HG03060 (cell line): ENCODE results near the gene RASD2.

Experiments used
- ATAC-seq: cut with Tn5 transposase; IDR thresholded peaks from one replicate; pipeline ENCODE4 v1.9.1; 2021; ENCODE audit warnings: low read depth, moderate number of reproducible peaks; ENCODE audit not compliant: unreplicated experiment

RASD2 gene

DNA sequence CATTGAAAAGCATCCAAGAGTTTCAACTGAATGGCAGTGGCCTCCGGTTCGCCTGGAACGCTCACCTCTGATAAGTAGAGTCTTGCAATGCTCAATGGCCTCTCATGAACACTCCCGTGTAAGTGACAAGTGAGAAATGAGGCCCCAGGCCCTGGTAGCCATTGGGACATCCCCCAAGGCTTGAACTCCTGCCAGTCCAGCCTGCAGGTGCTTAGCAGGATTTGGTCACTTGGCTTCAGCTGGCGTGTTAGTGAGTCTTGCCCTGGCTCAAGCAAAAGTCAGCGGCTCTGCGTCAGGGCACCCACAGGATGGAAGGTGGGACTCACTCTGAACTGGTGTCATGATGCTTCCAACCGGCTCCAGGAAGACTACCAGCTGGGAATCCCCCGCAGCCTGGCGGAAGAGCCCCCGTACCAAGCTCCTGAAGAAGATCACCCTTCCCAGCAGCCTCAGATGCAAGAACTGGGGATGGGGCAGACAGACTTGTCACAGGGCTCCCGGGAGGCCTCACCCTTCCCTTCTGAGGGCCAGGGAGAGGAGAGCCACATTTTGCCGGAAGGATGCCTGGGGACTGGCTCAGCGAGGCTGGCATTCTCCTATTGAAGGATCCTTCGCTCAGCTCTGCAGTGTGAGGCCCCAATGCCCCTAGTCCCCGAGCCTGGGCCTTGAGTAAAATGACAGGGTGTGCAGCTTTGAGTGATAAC, 57.2 kb downstream of the RASD2 start:
- ATAC-seq = no peak

DNA sequence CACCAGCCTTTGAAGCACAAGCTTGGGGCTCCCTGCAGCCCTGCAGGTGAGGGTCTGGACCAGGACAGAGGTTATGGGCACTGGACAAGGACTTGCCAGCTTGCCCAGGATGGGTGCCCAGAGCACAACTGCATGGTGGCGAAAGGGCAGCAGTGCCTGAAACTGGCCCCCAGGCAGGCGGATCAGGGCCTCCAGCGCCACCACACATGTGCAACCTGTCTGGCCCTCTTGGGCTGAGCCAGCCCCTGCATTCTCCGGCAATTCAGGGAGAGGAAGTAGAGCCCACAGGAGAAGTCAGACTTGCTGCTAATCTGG, 57.7 kb downstream of the RASD2 start:
- no peak for ATAC-seq

DNA sequence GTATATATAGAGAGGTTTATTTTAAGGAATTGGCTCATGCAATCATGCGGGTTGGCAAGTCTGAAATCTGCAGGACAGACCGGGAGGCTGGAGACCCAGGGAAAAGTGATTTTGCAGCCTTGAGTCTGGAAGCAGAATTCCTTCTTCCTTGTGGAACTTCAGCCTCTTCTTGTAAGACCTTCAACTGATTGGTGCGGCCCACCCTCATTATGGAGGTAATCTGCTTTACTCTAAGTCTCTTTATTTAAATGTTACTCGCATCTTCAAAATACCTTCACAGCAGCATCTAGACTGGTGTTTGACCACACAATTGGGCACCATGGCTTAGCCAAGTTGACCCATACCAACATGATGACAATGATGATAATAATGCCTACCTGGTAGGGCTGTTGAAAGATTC, 58.7 kb downstream of the RASD2 start:
- ATAC-seq = no peak

- no peak for ATAC-seq
Observed at GRCh38 chr22:35600476-35600875, 59.8 kb downstream of the RASD2 start.

GRCh38 chr22:35601013-35601580, 60.5 kb downstream of the RASD2 start:
- no peak for ATAC-seq

GRCh38 chr22:35601743-35602615, 61.3 kb downstream of the RASD2 start:
- no peak for ATAC-seq
